Esophagus muscularis mucosa (tissue), 3 donors: ENCODE data around the gene MRPS22.

Source experiments
- CTCF ChIP-seq, 3 experiments: fragments of 200-600 bp in 2 of 3; fragments of 450-650 bp in 1 of 3; sonication (generic) in 2 of 3; IDR thresholded peaks; one replicate each; pipeline ENCODE4 v1.5.1; 2017 to 2019; ENCODE audit warnings: antibody characterized with exemption in 3 of 3, mild to moderate bottlenecking in 2 of 3, moderate library complexity in 1 of 3
- POLR2AphosphoS5 ChIP-seq, 2 donors: sonication (generic); formaldehyde crosslinking; IDR thresholded peaks; one replicate each; pipeline ENCODE4 v1.6.1; 2017; ENCODE audit warnings: antibody characterized with exemption in 2 of 2

- no peak for TF ChIP-seq POLR2AphosphoS5 (IDR thresholded peaks at IDR 0.05)
- TF ChIP-seq CTCF (IDR thresholded peaks at IDR 0.05): no peak
Observed at GRCh38 chr3:139339219-139339906, 4.5 kb upstream of the MRPS22 start.
